ENCODE measurements around the gene MYO1C.

Gene MYO1C

DNA sequence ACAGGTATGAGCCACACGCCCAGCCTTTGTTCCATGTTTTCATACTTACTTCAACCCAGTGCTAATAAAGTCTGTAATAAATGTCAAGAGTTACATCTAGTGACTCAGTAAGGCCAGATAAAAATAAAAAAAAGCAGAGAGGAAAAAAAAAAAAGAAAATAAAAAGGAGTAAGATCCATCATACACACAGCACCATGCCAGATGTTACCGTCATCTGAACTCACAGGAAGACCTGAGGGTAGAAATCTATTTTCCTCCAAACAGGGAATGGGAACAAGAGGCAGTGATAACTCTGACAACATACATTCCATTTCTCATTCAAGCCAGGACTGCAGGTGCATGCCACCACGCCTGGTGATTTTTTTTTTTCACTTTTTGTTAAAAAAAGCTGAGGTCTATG lies 57.2 kb downstream of the MYO1C start:
- TF ChIP-seq CREB1 (IDR thresholded peaks at IDR 0.05; ENCODE audit: low read depth): no peak
- TF ChIP-seq TAF1 (IDR thresholded peaks at IDR 0.05; ENCODE audit: low read depth): no peak
- TF ChIP-seq RAD21 (IDR thresholded peaks at IDR 0.05; ENCODE audit: low read depth): no peak
- no peak for TF ChIP-seq NFIC (IDR thresholded peaks at IDR 0.05)
- TF ChIP-seq, protein P1, sequence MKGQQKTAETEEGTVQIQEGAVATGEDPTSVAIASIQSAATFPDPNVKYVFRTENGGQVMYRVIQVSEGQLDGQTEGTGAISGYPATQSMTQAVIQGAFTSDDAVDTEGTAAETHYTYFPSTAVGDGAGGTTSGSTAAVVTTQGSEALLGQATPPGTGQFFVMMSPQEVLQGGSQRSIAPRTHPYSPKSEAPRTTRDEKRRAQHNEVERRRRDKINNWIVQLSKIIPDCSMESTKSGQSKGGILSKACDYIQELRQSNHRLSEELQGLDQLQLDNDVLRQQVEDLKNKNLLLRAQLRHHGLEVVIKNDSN (IDR thresholded peaks at IDR 0.05): no peak
- no peak for TF ChIP-seq TCF12 (IDR thresholded peaks at IDR 0.05; ENCODE audit: low read depth)
- TF ChIP-seq, protein P2, sequence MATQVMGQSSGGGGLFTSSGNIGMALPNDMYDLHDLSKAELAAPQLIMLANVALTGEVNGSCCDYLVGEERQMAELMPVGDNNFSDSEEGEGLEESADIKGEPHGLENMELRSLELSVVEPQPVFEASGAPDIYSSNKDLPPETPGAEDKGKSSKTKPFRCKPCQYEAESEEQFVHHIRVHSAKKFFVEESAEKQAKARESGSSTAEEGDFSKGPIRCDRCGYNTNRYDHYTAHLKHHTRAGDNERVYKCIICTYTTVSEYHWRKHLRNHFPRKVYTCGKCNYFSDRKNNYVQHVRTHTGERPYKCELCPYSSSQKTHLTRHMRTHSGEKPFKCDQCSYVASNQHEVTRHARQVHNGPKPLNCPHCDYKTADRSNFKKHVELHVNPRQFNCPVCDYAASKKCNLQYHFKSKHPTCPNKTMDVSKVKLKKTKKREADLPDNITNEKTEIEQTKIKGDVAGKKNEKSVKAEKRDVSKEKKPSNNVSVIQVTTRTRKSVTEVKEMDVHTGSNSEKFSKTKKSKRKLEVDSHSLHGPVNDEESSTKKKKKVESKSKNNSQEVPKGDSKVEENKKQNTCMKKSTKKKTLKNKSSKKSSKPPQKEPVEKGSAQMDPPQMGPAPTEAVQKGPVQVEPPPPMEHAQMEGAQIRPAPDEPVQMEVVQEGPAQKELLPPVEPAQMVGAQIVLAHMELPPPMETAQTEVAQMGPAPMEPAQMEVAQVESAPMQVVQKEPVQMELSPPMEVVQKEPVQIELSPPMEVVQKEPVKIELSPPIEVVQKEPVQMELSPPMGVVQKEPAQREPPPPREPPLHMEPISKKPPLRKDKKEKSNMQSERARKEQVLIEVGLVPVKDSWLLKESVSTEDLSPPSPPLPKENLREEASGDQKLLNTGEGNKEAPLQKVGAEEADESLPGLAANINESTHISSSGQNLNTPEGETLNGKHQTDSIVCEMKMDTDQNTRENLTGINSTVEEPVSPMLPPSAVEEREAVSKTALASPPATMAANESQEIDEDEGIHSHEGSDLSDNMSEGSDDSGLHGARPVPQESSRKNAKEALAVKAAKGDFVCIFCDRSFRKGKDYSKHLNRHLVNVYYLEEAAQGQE (IDR thresholded peaks at IDR 0.05; ENCODE audit: low read depth): no peak
- TF ChIP-seq CEBPB (IDR thresholded peaks at IDR 0.05): no peak
- TF ChIP-seq, protein P3, sequence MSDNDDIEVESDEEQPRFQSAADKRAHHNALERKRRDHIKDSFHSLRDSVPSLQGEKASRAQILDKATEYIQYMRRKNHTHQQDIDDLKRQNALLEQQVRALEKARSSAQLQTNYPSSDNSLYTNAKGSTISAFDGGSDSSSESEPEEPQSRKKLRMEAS (IDR thresholded peaks at IDR 0.05): no peak
- TF ChIP-seq EGR1 (IDR thresholded peaks at IDR 0.05): no peak
- TF ChIP-seq EP300 (IDR thresholded peaks at IDR 0.05; ENCODE audit: borderline replicate concordance): no peak
- TF ChIP-seq YY1 (IDR thresholded peaks at IDR 0.05; ENCODE audit: low read depth): no peak
- no peak for TF ChIP-seq ZBTB7A (IDR thresholded peaks at IDR 0.05; ENCODE audit: low read depth)
- TF ChIP-seq TEAD4 (IDR thresholded peaks at IDR 0.05): no peak
- no peak for TF ChIP-seq FOXM1 (IDR thresholded peaks at IDR 0.05; ENCODE audit: borderline replicate concordance, low read depth)

DNA sequence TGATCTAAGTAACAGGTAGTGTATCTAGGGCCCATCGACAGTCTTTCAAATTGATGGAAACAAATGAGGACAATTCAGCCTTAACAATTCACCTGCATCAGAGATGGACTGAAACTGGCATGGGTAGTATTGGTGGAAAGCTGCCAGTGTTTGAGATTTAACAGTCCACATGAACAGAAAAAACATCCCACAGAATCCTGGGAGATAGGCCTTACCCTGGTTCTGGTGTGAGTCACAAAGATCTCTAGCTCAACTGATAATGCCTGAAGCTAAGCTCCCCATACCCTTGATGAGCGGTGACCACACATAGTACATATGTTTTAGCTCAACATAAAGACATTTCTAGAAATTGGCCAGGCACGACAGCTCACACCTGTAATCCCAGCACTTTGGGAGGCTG lies 58.3 kb downstream of the MYO1C start:
- TF ChIP-seq, protein P1 (IDR thresholded peaks at IDR 0.05): no peak
- TF ChIP-seq, protein P3 (IDR thresholded peaks at IDR 0.05): no peak
- TF ChIP-seq TCF12 (IDR thresholded peaks at IDR 0.05; ENCODE audit: low read depth) (no peak), EGR1 (IDR thresholded peaks at IDR 0.05) (no peak), YY1 (IDR thresholded peaks at IDR 0.05; ENCODE audit: low read depth) (no peak), RAD21 (IDR thresholded peaks at IDR 0.05; ENCODE audit: low read depth) (no peak), TAF1 (IDR thresholded peaks at IDR 0.05; ENCODE audit: low read depth) (no peak), ZBTB7A (IDR thresholded peaks at IDR 0.05; ENCODE audit: low read depth) (no peak), CREB1 (IDR thresholded peaks at IDR 0.05; ENCODE audit: low read depth) (no peak), EP300 (IDR thresholded peaks at IDR 0.05; ENCODE audit: borderline replicate concordance) (no peak), TEAD4 (IDR thresholded peaks at IDR 0.05) (no peak), CEBPB (IDR thresholded peaks at IDR 0.05) (no peak)
- TF ChIP-seq, protein P2 (IDR thresholded peaks at IDR 0.05; ENCODE audit: low read depth): no peak

DNA sequence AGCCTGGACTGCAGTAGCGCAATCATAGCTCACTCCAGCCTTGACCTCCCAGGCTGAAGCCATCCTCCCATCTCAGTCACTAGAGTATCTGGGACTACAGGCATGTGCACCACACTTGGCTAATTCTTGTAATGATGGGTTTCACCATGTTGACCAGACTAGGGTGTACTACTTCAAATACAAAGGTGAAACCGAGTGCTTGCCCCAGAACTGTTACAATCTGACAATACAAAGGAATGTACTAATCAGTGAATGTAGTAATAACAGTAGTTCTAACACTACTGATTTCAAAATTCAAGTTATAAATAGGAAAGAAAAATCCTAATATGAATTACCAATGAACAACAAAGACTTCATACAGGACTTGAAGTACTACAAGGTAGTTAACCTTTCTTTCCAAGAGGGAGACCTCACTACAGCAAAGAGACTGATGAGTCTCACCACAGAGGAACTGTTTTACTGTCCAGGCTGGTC lies 60.8 kb downstream of the MYO1C start:
- no peak for TF ChIP-seq YY1 (IDR thresholded peaks at IDR 0.05; ENCODE audit: low read depth)
- TF ChIP-seq TCF12 (IDR thresholded peaks at IDR 0.05; ENCODE audit: low read depth): no peak
- no peak for TF ChIP-seq RAD21 (IDR thresholded peaks at IDR 0.05; ENCODE audit: low read depth)
- TF ChIP-seq CEBPB (IDR thresholded peaks at IDR 0.05): no peak
- no peak for TF ChIP-seq TAF1 (IDR thresholded peaks at IDR 0.05; ENCODE audit: low read depth)
- no peak for TF ChIP-seq ZBTB7A (IDR thresholded peaks at IDR 0.05; ENCODE audit: low read depth)
- no peak for TF ChIP-seq TEAD4 (IDR thresholded peaks at IDR 0.05)
- TF ChIP-seq NFIC (IDR thresholded peaks at IDR 0.05): no peak
- TF ChIP-seq CREB1 (IDR thresholded peaks at IDR 0.05; ENCODE audit: low read depth): no peak
- TF ChIP-seq, protein P1 (IDR thresholded peaks at IDR 0.05): no peak
- TF ChIP-seq, protein P3 (IDR thresholded peaks at IDR 0.05): no peak
- TF ChIP-seq FOXM1 (IDR thresholded peaks at IDR 0.05; ENCODE audit: borderline replicate concordance, low read depth): no peak
- TF ChIP-seq EGR1 (IDR thresholded peaks at IDR 0.05): no peak
- no peak for TF ChIP-seq EP300 (IDR thresholded peaks at IDR 0.05; ENCODE audit: borderline replicate concordance)
- TF ChIP-seq, protein P2 (IDR thresholded peaks at IDR 0.05; ENCODE audit: low read depth): no peak
